ENCODE data around the gene UBA1.

The UBA1 gene

GRCh38 chrX:47212381-47213293 is 19.0 kb downstream of the UBA1 start:
- DNase-seq (ENCODE audit: low spot score): no peak

- no peak for DNase-seq (ENCODE audit: low spot score)
Measured at GRCh38 chrX:47214435-47215077, 20.9 kb downstream of the UBA1 start.

- DNase-seq (ENCODE audit: low spot score): no peak
Measured at GRCh38 chrX:47215291-47215900, 21.8 kb downstream of the UBA1 start.

GRCh38 chrX:47216393-47216925 is 22.8 kb downstream of the UBA1 start:
- DNase-seq (ENCODE audit: low spot score): peak; percentile 7

- DNase-seq (ENCODE audit: low spot score): peak; percentile 35
Measured at GRCh38 chrX:47217121-47217851, 23.7 kb downstream of the UBA1 start.

- peak; percentile 90 for DNase-seq (ENCODE audit: low spot score)
Measured at GRCh38 chrX:47217852-47218279, 24.2 kb downstream of the UBA1 start.

- peak; percentile 90 for DNase-seq (ENCODE audit: low spot score)
Measured at GRCh38 chrX:47218280-47218919, 24.8 kb downstream of the UBA1 start, which contains the start of gene CDK16. CDK16 (plus strand) TSS chrX:47218681; CDS start chrX:47223558, 4,877 bp downstream.

- DNase-seq (ENCODE audit: low spot score): peak; percentile 53
Measured at GRCh38 chrX:47218920-47219815, 25.5 kb downstream of the UBA1 start.

GRCh38 chrX:47221756-47222155 is 28.1 kb downstream of the UBA1 start:
- no peak for DNase-seq (ENCODE audit: low spot score)

- no peak for DNase-seq (ENCODE audit: low spot score)
Measured at GRCh38 chrX:47222751-47223350, 29.2 kb downstream of the UBA1 start.

GRCh38 chrX:47223476-47224250 is 30.0 kb downstream of the UBA1 start:
- no peak for DNase-seq (ENCODE audit: low spot score)

- DNase-seq (ENCODE audit: low spot score): no peak
Measured at GRCh38 chrX:47224266-47224895, 30.8 kb downstream of the UBA1 start.

GRCh38 chrX:47224896-47225290 is 31.3 kb downstream of the UBA1 start:
- DNase-seq (ENCODE audit: low spot score): no peak

GRCh38 chrX:47226071-47226470 is 32.4 kb downstream of the UBA1 start:
- DNase-seq (ENCODE audit: low spot score): no peak

- DNase-seq (ENCODE audit: low spot score): no peak
Measured at GRCh38 chrX:47226531-47227333, 33.1 kb downstream of the UBA1 start.

- DNase-seq (ENCODE audit: low spot score): no peak
Measured at GRCh38 chrX:47227334-47227583, 33.6 kb downstream of the UBA1 start.

- DNase-seq (ENCODE audit: low spot score): no peak
Measured at GRCh38 chrX:47228550-47229270, 35.1 kb downstream of the UBA1 start.

All from GM03348 (cell line).